Right lobe of liver (tissue), 4 donors: Measurements from ENCODE around the gene BOC.

Source experiments
- POLR2A ChIP-seq: fragments of 450-650 bp; IDR thresholded peaks from one replicate; pipeline ENCODE4 v1.6.1; 2017; ENCODE audit warnings: antibody characterized with exemption, mild to moderate bottlenecking
- TF ChIP-seq, protein P1 (sequence below), 4 donors: fragments of 200-600 bp in 3 of 4; fragments of 450-650 bp in 1 of 4; IDR thresholded peaks; one replicate each; pipeline versions ENCODE4 v1.5.1 to v1.8.0; 2016 to 2022; ENCODE audit warnings: antibody characterized with exemption in 4 of 4, mild to moderate bottlenecking in 2 of 4
- donor health status: DM: no; HTN: no; CAD: no.
- donor health status: DM: no; HTN: no; CAD: no.
- donor health status: DM: no; HTN: yes; CAD: no.

DNA sequence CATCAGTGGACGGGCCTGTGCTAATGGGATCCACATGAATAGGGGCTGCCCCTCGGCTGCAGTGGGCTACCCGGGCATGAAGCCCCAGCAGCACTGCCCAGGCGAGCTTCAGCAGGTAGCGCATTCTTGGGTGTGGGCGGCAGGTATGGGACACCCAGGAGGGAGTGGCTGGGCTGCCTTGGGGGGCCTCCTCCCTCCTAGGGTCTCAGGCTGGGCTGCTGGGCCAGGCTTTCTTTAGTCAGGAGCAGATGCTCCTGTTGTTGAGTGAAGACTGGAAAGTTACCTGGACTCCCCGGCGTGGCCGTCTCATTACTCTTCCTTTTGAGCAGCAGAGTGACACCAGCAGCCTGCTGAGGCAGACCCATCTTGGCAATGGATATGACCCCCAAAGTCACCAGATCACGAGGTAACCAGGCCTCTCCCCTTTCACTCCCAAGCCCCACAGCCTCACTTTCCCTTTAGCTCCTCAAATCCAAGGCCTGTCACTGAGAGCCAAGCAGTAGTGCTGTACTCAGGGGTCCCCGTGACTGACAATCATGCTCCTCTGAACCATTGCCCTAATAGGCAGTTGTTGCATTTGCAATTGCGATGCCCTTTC, 73.2 kb downstream of the BOC start:
- TF ChIP-seq, protein P1, sequence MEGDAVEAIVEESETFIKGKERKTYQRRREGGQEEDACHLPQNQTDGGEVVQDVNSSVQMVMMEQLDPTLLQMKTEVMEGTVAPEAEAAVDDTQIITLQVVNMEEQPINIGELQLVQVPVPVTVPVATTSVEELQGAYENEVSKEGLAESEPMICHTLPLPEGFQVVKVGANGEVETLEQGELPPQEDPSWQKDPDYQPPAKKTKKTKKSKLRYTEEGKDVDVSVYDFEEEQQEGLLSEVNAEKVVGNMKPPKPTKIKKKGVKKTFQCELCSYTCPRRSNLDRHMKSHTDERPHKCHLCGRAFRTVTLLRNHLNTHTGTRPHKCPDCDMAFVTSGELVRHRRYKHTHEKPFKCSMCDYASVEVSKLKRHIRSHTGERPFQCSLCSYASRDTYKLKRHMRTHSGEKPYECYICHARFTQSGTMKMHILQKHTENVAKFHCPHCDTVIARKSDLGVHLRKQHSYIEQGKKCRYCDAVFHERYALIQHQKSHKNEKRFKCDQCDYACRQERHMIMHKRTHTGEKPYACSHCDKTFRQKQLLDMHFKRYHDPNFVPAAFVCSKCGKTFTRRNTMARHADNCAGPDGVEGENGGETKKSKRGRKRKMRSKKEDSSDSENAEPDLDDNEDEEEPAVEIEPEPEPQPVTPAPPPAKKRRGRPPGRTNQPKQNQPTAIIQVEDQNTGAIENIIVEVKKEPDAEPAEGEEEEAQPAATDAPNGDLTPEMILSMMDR (IDR thresholded peaks at IDR 0.05) = no peak
- TF ChIP-seq POLR2A = no peak
